Measurements from ENCODE around the gene ZNF726. TPM values are rescaled to one million over a fixed set of nuclear protein-coding genes. Genes with fewer than 3 reads are reported as not detected.
"Not testable (repeated sequence)": the region's sequence is repeated elsewhere in the genome, so short reads cannot be mapped to it uniquely, and the experiment has no call there.

ZNF726 gene
- total and polyA plus RNA-seq, 2 donors (not counting 3 experiments of a cell fraction or from before 2014, with no cell fraction given): 3.8 to 4.7 TPM

GRCh38 chr19:23974941-23975340 lies 60.3 kb downstream of the ZNF726 start:
- Histone ChIP-seq H3K4me2 (ENCODE audit: insufficient read depth, low read length) (no peak overlapping the region), H2AFZ (ENCODE audit: low read depth, low read length) (no peak overlapping the region), H3K4me1 (ENCODE audit: control insufficient read depth, extremely low read depth, insufficient read depth, low read length) (no peaks in the 10 kb centered on the region), H3K9ac (replicated peaks; ENCODE audit: extremely low read depth, insufficient read depth, low read length) (no peak overlapping the region), H3K79me2 (ENCODE audit: control insufficient read depth, insufficient read depth, low read length) (no peaks in the 10 kb centered on the region), H3K27me3 (ENCODE audit: control insufficient read depth in 2 of 2, insufficient read depth in 2 of 2, low read length in 2 of 2) (no peaks in the 10 kb centered on the region), H3K4me3 (replicated peaks in 1 of 3; ENCODE audit: insufficient read depth in 1 of 3, low read depth in 1 of 3, low read length in 3 of 3) (no peak overlapping the region), H3K36me3 (ENCODE audit: control insufficient read depth in 2 of 2, extremely low read depth in 1 of 2, insufficient read depth in 2 of 2, low read length in 2 of 2) (no peaks in the 10 kb centered on the region), H3K9me1 (replicated peaks; ENCODE audit: control insufficient read depth, extremely low read depth, insufficient read depth, low read length) (no peaks in the 10 kb centered on the region), H4K20me1 (replicated peaks; ENCODE audit: control insufficient read depth, extremely low read depth, insufficient read depth, low read length) (no peaks in the 10 kb centered on the region), H3K9me3 (replicated peaks; ENCODE audit: control insufficient read depth, insufficient read depth, low read length) (peaks cover 4% of the 10 kb centered on the region), H3K27ac (ENCODE audit: insufficient read depth, low read depth, low read length) (no peak overlapping the region)
- BruUV-seq (replicated peaks): no TSS peak
- POLR2A ChIA-PET: no interaction called here
- intact Hi-C loops (cut with micrococcal nuclease): no loop called here
- DNase-seq (ENCODE audit: low read depth, low spot score) (no peak), FAIRE-seq (no peak)
- dilution Hi-C loops (cut with MboI; ENCODE audit: extremely low pct_ligation_motif_present, low sequenced_read_pairs): no loop called here
- TF ChIP-seq POLR2AphosphoS5 (IDR thresholded peaks at IDR 0.05; ENCODE audit: insufficient read depth, low read depth, low read length) (no peak), FOS (IDR thresholded peaks at IDR 0.05; ENCODE audit: borderline replicate concordance, insufficient read depth, low read length) (no peak), CTCF (IDR thresholded peaks at IDR 0.05; ENCODE audit: extremely low read depth in 1 of 2, insufficient read depth in 1 of 2, low read depth in 1 of 2, low read length in 2 of 2) (no peak), EZH2 (IDR thresholded peaks at IDR 0.05; ENCODE audit: borderline replicate concordance, low read depth, low read length, severe bottlenecking) (no peak), MYC (IDR thresholded peaks at IDR 0.05; ENCODE audit: low read depth, low read length) (no peak), GATA2 (IDR thresholded peaks at IDR 0.05; ENCODE audit: insufficient read depth, insufficient read length, low read depth, low read length) (no peak), POLR2A (IDR thresholded peaks at IDR 0.05; ENCODE audit: low read depth, low read length) (no peak), JUN (IDR thresholded peaks at IDR 0.05; ENCODE audit: borderline replicate concordance, insufficient read depth, insufficient read length, low read depth) (no peak), MAX (IDR thresholded peaks at IDR 0.05; ENCODE audit: insufficient read depth, insufficient read length) (no peak)
- CTCF ChIA-PET: no interaction called here

GRCh38 chr19:23976631-23977030 lies 61.9 kb downstream of the ZNF726 start:
- H3K4me2 ChIP-seq (ENCODE audit: insufficient read depth, low read length); H3K9me3 ChIP-seq (replicated peaks; ENCODE audit: control insufficient read depth, insufficient read depth, low read length); H3K4me3 ChIP-seq (replicated peaks in 1 of 3; ENCODE audit: insufficient read depth in 1 of 3, low read depth in 1 of 3, low read length in 3 of 3); H3K9ac ChIP-seq (replicated peaks; ENCODE audit: extremely low read depth, insufficient read depth, low read length); FAIRE-seq; CTCF ChIA-PET; DNase-seq (ENCODE audit: low read depth, low spot score); dilution Hi-C loops (cut with MboI; ENCODE audit: extremely low pct_ligation_motif_present, low sequenced_read_pairs); H3K9me1 ChIP-seq (replicated peaks; ENCODE audit: control insufficient read depth, extremely low read depth, insufficient read depth, low read length); H2AFZ ChIP-seq (ENCODE audit: low read depth, low read length); POLR2A ChIA-PET; H3K27me3 ChIP-seq (ENCODE audit: control insufficient read depth in 2 of 2, insufficient read depth in 2 of 2, low read length in 2 of 2); intact Hi-C loops (cut with micrococcal nuclease); H3K79me2 ChIP-seq (ENCODE audit: control insufficient read depth, insufficient read depth, low read length); H4K20me1 ChIP-seq (replicated peaks; ENCODE audit: control insufficient read depth, extremely low read depth, insufficient read depth, low read length); H3K27ac ChIP-seq (ENCODE audit: insufficient read depth, low read depth, low read length); BruUV-seq (replicated peaks); H3K36me3 ChIP-seq (ENCODE audit: control insufficient read depth in 2 of 2, extremely low read depth in 1 of 2, insufficient read depth in 2 of 2, low read length in 2 of 2); H3K4me1 ChIP-seq (ENCODE audit: control insufficient read depth, extremely low read depth, insufficient read depth, low read length): not testable (repeated sequence)

- CTCF ChIA-PET; H3K27me3 ChIP-seq (ENCODE audit: control insufficient read depth in 2 of 2, insufficient read depth in 2 of 2, low read length in 2 of 2); intact Hi-C loops (cut with micrococcal nuclease); BruUV-seq (replicated peaks); H3K4me1 ChIP-seq (ENCODE audit: control insufficient read depth, extremely low read depth, insufficient read depth, low read length); H3K9me3 ChIP-seq (replicated peaks; ENCODE audit: control insufficient read depth, insufficient read depth, low read length); H3K36me3 ChIP-seq (ENCODE audit: control insufficient read depth in 2 of 2, extremely low read depth in 1 of 2, insufficient read depth in 2 of 2, low read length in 2 of 2); H2AFZ ChIP-seq (ENCODE audit: low read depth, low read length); POLR2A ChIA-PET; H3K79me2 ChIP-seq (ENCODE audit: control insufficient read depth, insufficient read depth, low read length); H3K9ac ChIP-seq (replicated peaks; ENCODE audit: extremely low read depth, insufficient read depth, low read length); H3K4me2 ChIP-seq (ENCODE audit: insufficient read depth, low read length); H3K27ac ChIP-seq (ENCODE audit: insufficient read depth, low read depth, low read length); H3K9me1 ChIP-seq (replicated peaks; ENCODE audit: control insufficient read depth, extremely low read depth, insufficient read depth, low read length); FAIRE-seq; dilution Hi-C loops (cut with MboI; ENCODE audit: extremely low pct_ligation_motif_present, low sequenced_read_pairs); H4K20me1 ChIP-seq (replicated peaks; ENCODE audit: control insufficient read depth, extremely low read depth, insufficient read depth, low read length); DNase-seq (ENCODE audit: low read depth, low spot score); H3K4me3 ChIP-seq (replicated peaks in 1 of 3; ENCODE audit: insufficient read depth in 1 of 3, low read depth in 1 of 3, low read length in 3 of 3): not testable (repeated sequence)
Observed at GRCh38 chr19:23977256-23977655, 62.6 kb downstream of the ZNF726 start.

Data from endothelial cell of umbilical vein (primary cell).